K562 (cell line): Measurements from ENCODE around the gene CD151. TPM values are rescaled to one million over a fixed set of nuclear protein-coding genes. Genes with fewer than 3 reads are reported as not detected.

Source experiments
- ATAC-seq: fragments of 200-7000 bp; cut with Tn5 transposase; 3 replicates; pipeline ENCODE4 v1.9.1; 2020; ENCODE audit warnings: moderate library complexity
- BruUV-seq: library from RNA; stranded (reverse); fragments of 400-500 nt; replicated peaks from 2 replicates; lab custom pipeline; 2021; lab: Mats Ljungman, UMichigan
- CTCF ChIA-PET: fragments of 300-600 bp; formaldehyde crosslinking; extraction: SDS; loops from one replicate; lab custom pipeline; 2021; ENCODE audit warnings: low intra/inter-chr PET ratio; lab: Yijun Ruan, JAX
- POLR2A ChIA-PET: fragments of 300-600, 350-650 bp; sonication (Branson Sonifier 250); formaldehyde crosslinking; extraction: SDS; loops from one replicate; lab custom pipeline; 2021; ENCODE audit warnings: antibody characterized with exemption, inconsistent platforms; lab: Yijun Ruan, JAX
- DNase-seq, 4 experiments: peaks; one replicate each; pipeline versions ENCODE4 v3.0.0 to v3.0.0-alpha.2; 2011 to 2018; ENCODE audit warnings: low spot score in 3 of 4, mixed read lengths in 3 of 4; ENCODE audit errors: extremely low read depth in 1 of 4
- FAIRE-seq: peaks from 2 replicates; lab custom pipeline; 2011; peaks lifted over from hg19 to GRCh38; lab: Jason Lieb, UNC
- H2AFZ ChIP-seq: 2 replicates; pipeline ENCODE4 v1.6.0; 2011; ENCODE audit warnings: low read depth, low read length, control low read depth, inconsistent platforms
- H3K27ac ChIP-seq: fragments of 200-600 bp; 3 replicates; pipeline ENCODE4 v1.8.0; 2011; ENCODE audit warnings: low read depth, mild to moderate bottlenecking, control low read depth, inconsistent platforms, low read length, moderate library complexity, mixed read lengths; ENCODE audit errors: extremely low read depth
- H3K27me3 ChIP-seq, 2 experiments: fragments of 300-600 bp in 1 of 2; 2 replicates in 1 of 2; 3 replicates in 1 of 2; pipeline versions ENCODE4 v1.6.0 to v1.8.0; 2011; ENCODE audit warnings: inconsistent platforms in 2 of 2, low read length in 2 of 2, mild to moderate bottlenecking in 1 of 2, mixed read lengths in 1 of 2, moderate library complexity in 1 of 2; ENCODE audit not compliant: control insufficient read depth in 2 of 2, insufficient read depth in 2 of 2
- H3K36me3 ChIP-seq: fragments of 300-600 bp; 3 replicates; pipeline ENCODE4 v1.8.0; 2011; ENCODE audit warnings: mild to moderate bottlenecking, low read length, inconsistent platforms; ENCODE audit not compliant: control insufficient read depth, insufficient read depth
- H3K4me1 ChIP-seq, 2 experiments: fragments of 200-600 bp in 1 of 2; replicated peaks in 1 of 2; 2 replicates in 1 of 2; 3 replicates in 1 of 2; pipeline versions ENCODE4 v1.5.1 to v1.8.0; 2011; ENCODE audit warnings: inconsistent platforms in 2 of 2, low read length in 2 of 2, mild to moderate bottlenecking in 1 of 2, mixed read lengths in 1 of 2, moderate library complexity in 1 of 2; ENCODE audit not compliant: control insufficient read depth in 2 of 2, insufficient read depth in 2 of 2
- H3K4me2 ChIP-seq: 2 replicates; pipeline ENCODE4 v1.6.1; 2011; ENCODE audit warnings: low read length, control low read depth, inconsistent platforms, mixed read lengths; ENCODE audit not compliant: insufficient read depth
- H3K4me3 ChIP-seq: fragments of 200-600 bp; sonication (generic), shearing (Covaris generic); 2 replicates; pipeline ENCODE4 v1.5.1; 2016; ENCODE audit warnings: control low read depth, inconsistent platforms
- H3K79me2 ChIP-seq: fragments of 200-600 bp; 3 replicates; pipeline ENCODE4 v1.8.0; 2011; ENCODE audit warnings: low read length, inconsistent platforms; ENCODE audit not compliant: control insufficient read depth, insufficient read depth
- H3K9ac ChIP-seq, 2 experiments: 2 replicates each; pipeline versions ENCODE4 v1.6.0 to v1.6.1; 2011; ENCODE audit warnings: low read depth in 2 of 2, low read length in 2 of 2, control low read depth in 1 of 2, inconsistent platforms in 1 of 2, mild to moderate bottlenecking in 1 of 2, mixed read lengths in 1 of 2; ENCODE audit not compliant: insufficient read depth in 1 of 2
- H3K9me1 ChIP-seq: one replicate; pipeline ENCODE4 v1.6.0; 2011; ENCODE audit warnings: inconsistent platforms, mild to moderate bottlenecking, low read length, moderate library complexity; ENCODE audit not compliant: control insufficient read depth, insufficient read depth
- H3K9me3 ChIP-seq: replicated peaks from 2 replicates; pipeline ENCODE4 v1.5.1; 2011; ENCODE audit warnings: low read depth, low read length, inconsistent platforms; ENCODE audit not compliant: control insufficient read depth, insufficient read depth
- H4K20me1 ChIP-seq: replicated peaks from 2 replicates; pipeline ENCODE4 v1.6.1; 2011; ENCODE audit warnings: low read length, inconsistent platforms, mixed read lengths; ENCODE audit not compliant: control insufficient read depth, insufficient read depth
- CBX3 ChIP-seq, 2 experiments: IDR thresholded peaks; 1 replicate in 1 of 2; 2 replicates in 1 of 2; pipeline ENCODE4 v1.6.1; 2012; ENCODE audit warnings: inconsistent platforms in 2 of 2, low read length in 2 of 2, borderline replicate concordance in 1 of 2, control low read depth in 1 of 2
- FOXJ3 ChIP-seq: sonication (generic); formaldehyde crosslinking; IDR thresholded peaks from 2 replicates; pipeline ENCODE4 v1.4.0; 2020; ENCODE audit warnings: mild to moderate bottlenecking, missing genetic modification reagents
- IFI16 ChIP-seq: fragments of 250-450 bp; sonication (Bioruptor Pico); IDR thresholded peaks from 2 replicates; pipeline ENCODE4 v2.1.2; 2022; ENCODE audit warnings: mild to moderate bottlenecking, inconsistent platforms
- KAT2B ChIP-seq: IDR thresholded peaks from one replicate; pipeline ENCODE4 v1.6.1; 2012; ENCODE audit warnings: low read depth, mild to moderate bottlenecking, control low read depth, inconsistent platforms, low read length, moderate library complexity
- KAT8 ChIP-seq: fragments of 450-650 bp; IDR thresholded peaks from 2 replicates; pipeline ENCODE4 v1.6.1; 2016; ENCODE audit warnings: low read depth, mild to moderate bottlenecking
- POLR2G ChIP-seq: fragments of 200-400 bp; formaldehyde crosslinking; IDR thresholded peaks from 2 replicates; pipeline ENCODE4 v1.6.1; 2017; ENCODE audit warnings: low read depth, mild to moderate bottlenecking, antibody characterized with exemption, low read length, moderate library complexity
- TAF1 ChIP-seq: IDR thresholded peaks from 2 replicates; pipeline ENCODE4 v1.6.1; 2011; ENCODE audit warnings: mild to moderate bottlenecking, low read length, moderate library complexity; ENCODE audit not compliant: insufficient read depth, control insufficient read depth, severe bottlenecking; ENCODE audit errors: extremely low read depth
- WHSC1 ChIP-seq: IDR thresholded peaks from one replicate; pipeline ENCODE4 v1.6.1; 2012; ENCODE audit warnings: low read length, control low read depth, inconsistent platforms
- YY1 ChIP-seq, 3 experiments: IDR thresholded peaks; 2 replicates each; pipeline ENCODE4 v1.6.1; 2011; ENCODE audit warnings: low read length in 2 of 3, mild to moderate bottlenecking in 2 of 3, moderate library complexity in 2 of 3, borderline replicate concordance in 1 of 3, control low read depth in 1 of 3, low read depth in 1 of 3; ENCODE audit not compliant: insufficient read depth in 3 of 3, insufficient replicate concordance in 2 of 3, control insufficient read depth in 1 of 3, insufficient read length in 1 of 3; ENCODE audit errors: extremely low read depth in 1 of 3
- ZNF395 ChIP-seq: fragments of 200-800 bp; sonication (Bioruptor generic); IDR thresholded peaks from 2 replicates; pipeline ENCODE4 v1.6.1; 2017; ENCODE audit warnings: missing genetic modification characterization, missing compliant biosample characterization
- WGBS: fragments of 100-300 bp; shearing (Covaris generic); methylation state at CpG from one replicate; pipeline ENCODE4 v1.1.6; 2016; ENCODE audit warnings: low coverage, mixed read lengths; ENCODE audit not compliant: insufficient coverage; ENCODE audit errors: missing lambda C conversion rate; 5-methylcytosine and 5-hydroxymethylcytosine counted together
- in situ Hi-C: fragments of 300-500 bp; cut with MboI; formaldehyde crosslinking; loops from 4 replicates; pipeline ENCODE4 v1.15.0; 2018; ENCODE audit warnings: inconsistent platforms, mixed read lengths
- intact Hi-C: fragments of 100-400 bp; cut with micrococcal nuclease; formaldehyde crosslinking; loops from 2 replicates; pipeline ENCODE4 v1.14.2; 2022
- polyA plus RNA-seq, 8 experiments: library from polyadenylated mRNA; depleted of rRNA in 4 of 8; stranded (reverse) in 5 of 8; unstranded in 3 of 8; fragments of >200 nt; fragmentation: Nextera tagmentation in 2 of 8; fragmentation: Illumina TruSeq in 1 of 8; extraction: Ambion mirVana in 2 of 8; extraction: Trizol in 1 of 8; gene quantifications; 2 replicates each; pipeline versions ENCODE4 v1.2.1 to v1.2.3, GENCODE V29; 2011 to 2014; ENCODE audit warnings: inconsistent platforms in 1 of 8, missing spikeins in 1 of 8
- total RNA-seq, 7 experiments: library from RNA; depleted of rRNA in 6 of 7; stranded (reverse); fragments of >200 nt in 6 of 7; fragmentation: Illumina TruSeq in 2 of 7; extraction: Trizol in 2 of 7; gene quantifications; 2 replicates each; pipeline versions ENCODE4 v1.2.1 to v1.2.3, GENCODE V29; 2011 to 2021; ENCODE audit warnings: low replicate concordance in 1 of 7
- TF ChIP-seq, protein P1 (sequence below): fragments of 250-450 bp; sonication (Bioruptor Pico); IDR thresholded peaks from 2 replicates; pipeline ENCODE4 v1.8.0; 2022; ENCODE audit warnings: inconsistent platforms

CD151 gene
- total and polyA plus RNA-seq, 9 of the 15 experiments (the other 6 are each of a cell fraction or from before 2014, with no cell fraction given) = 2.3 to 187 (median 140) TPM

GRCh38 chr11:872799-873198 lies 40.0 kb downstream of the CD151 start:
- no TSS peak for BruUV-seq
- H3K27me3 ChIP-seq = no peaks in the 10 kb centered on the region
- peaks cover 28% of the 10 kb centered on the region for H4K20me1 ChIP-seq
- peaks cover 20% of the 10 kb centered on the region for H3K9me1 ChIP-seq
- in situ Hi-C loops (no loop called here), intact Hi-C loops (no loop called here)
- 96% methylated on average over 7 of the region's 9 CpGs for WGBS
- no peak overlapping the region for H2AFZ ChIP-seq
- POLR2A ChIA-PET = interaction anchor here (0.7 to 2.5 kb wide), 6 partner anchors 9 to 38 kb away, joined by 3 to 13 read pairs (median 4); partner anchors contain the start of gene CHID1
- H3K4me1 ChIP-seq = peaks cover 25 to 82% of the 10 kb centered on the region in 2 experiments; a peak in 4 of 5 replicates
- no peak overlapping the region for H3K27ac ChIP-seq
- DNase-seq (no peak), FAIRE-seq (no peak), ATAC-seq (no peak)
- no peak overlapping the region for H3K4me3 ChIP-seq
- no peak overlapping the region for H3K4me2 ChIP-seq
- CTCF ChIA-PET = no interaction called here
- no peak for TF ChIP-seq POLR2G
- TF ChIP-seq WHSC1 = no peak
- TF ChIP-seq YY1 (IDR thresholded peaks at IDR 0.05; ENCODE audit: borderline replicate concordance in 1 of 3, control insufficient read depth in 1 of 3, extremely low read depth in 1 of 3, insufficient read depth in 3 of 3, insufficient read length in 1 of 3, insufficient replicate concordance in 2 of 3, low read depth in 1 of 3, low read length in 2 of 3) = no peak
- TF ChIP-seq, protein P1, sequence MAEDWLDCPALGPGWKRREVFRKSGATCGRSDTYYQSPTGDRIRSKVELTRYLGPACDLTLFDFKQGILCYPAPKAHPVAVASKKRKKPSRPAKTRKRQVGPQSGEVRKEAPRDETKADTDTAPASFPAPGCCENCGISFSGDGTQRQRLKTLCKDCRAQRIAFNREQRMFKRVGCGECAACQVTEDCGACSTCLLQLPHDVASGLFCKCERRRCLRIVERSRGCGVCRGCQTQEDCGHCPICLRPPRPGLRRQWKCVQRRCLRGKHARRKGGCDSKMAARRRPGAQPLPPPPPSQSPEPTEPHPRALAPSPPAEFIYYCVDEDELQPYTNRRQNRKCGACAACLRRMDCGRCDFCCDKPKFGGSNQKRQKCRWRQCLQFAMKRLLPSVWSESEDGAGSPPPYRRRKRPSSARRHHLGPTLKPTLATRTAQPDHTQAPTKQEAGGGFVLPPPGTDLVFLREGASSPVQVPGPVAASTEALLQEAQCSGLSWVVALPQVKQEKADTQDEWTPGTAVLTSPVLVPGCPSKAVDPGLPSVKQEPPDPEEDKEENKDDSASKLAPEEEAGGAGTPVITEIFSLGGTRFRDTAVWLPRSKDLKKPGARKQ = no peak
- no peak for TF ChIP-seq ZNF395
- no peak for TF ChIP-seq KAT8
- no peak for TF ChIP-seq KAT2B
- TF ChIP-seq IFI16 (CRISPR knock-in tag) = no peak
- no peak for TF ChIP-seq CBX3 (IDR thresholded peaks at IDR 0.05; ENCODE audit: borderline replicate concordance in 1 of 2, low read length in 2 of 2)
- TF ChIP-seq FOXJ3 = no peak
- no peak for TF ChIP-seq TAF1
- H3K9me3 ChIP-seq = no peaks in the 10 kb centered on the region
- peak overlapping the region in 1 of 2 experiments; percentile 29; a peak in 2 of 4 replicates for H3K9ac ChIP-seq
- H3K79me2 ChIP-seq = no peaks in the 10 kb centered on the region
- peaks cover 59% of the 10 kb centered on the region for H3K36me3 ChIP-seq
